NK-92 (cell line): ENCODE data around the gene UTS2B.

Experiments used
- DNase-seq: peaks from one replicate; lab custom pipeline; 2025; ENCODE audit not compliant: unreplicated experiment; lab: John Stamatoyannopoulos, UW

Gene UTS2B

GRCh38 chr3:191329654-191330529, at the start of gene UTS2B:
Gene UTS2B (minus strand): TSS chr3:191330526. CDS start chr3:191282189, 48,337 bp downstream.
- no peak for DNase-seq

- DNase-seq = no peak
These were observed 49.7 kb upstream of the UTS2B start for GRCh38 chr3:191380001-191380400.

GRCh38 chr3:191379446-191379845, 49.1 kb upstream of the UTS2B start:
- no peak for DNase-seq

GRCh38 chr3:191378142-191378812, 48.0 kb upstream of the UTS2B start:
- no peak for DNase-seq

- DNase-seq = no peak
These were observed 46.3 kb upstream of the UTS2B start for GRCh38 chr3:191376516-191377141.

GRCh38 chr3:191373327-191373726, 43.0 kb upstream of the UTS2B start:
- no peak for DNase-seq

GRCh38 chr3:191372122-191372521, 41.8 kb upstream of the UTS2B start:
- DNase-seq = no peak

GRCh38 chr3:191369616-191370010, 39.3 kb upstream of the UTS2B start:
- DNase-seq = no peak

GRCh38 chr3:191368755-191369615, 38.7 kb upstream of the UTS2B start:
- no peak for DNase-seq

GRCh38 chr3:191366675-191367074, 36.3 kb upstream of the UTS2B start:
- no peak for DNase-seq

GRCh38 chr3:191363221-191363620, 32.9 kb upstream of the UTS2B start:
- DNase-seq = no peak

- no peak for DNase-seq
These were observed 32.3 kb upstream of the UTS2B start for GRCh38 chr3:191362524-191363090.

- no peak for DNase-seq
These were observed 31.7 kb upstream of the UTS2B start for GRCh38 chr3:191362037-191362436.

- DNase-seq = no peak
These were observed 31.1 kb upstream of the UTS2B start for GRCh38 chr3:191361456-191361855.

- DNase-seq = no peak
These were observed 30.3 kb upstream of the UTS2B start for GRCh38 chr3:191360620-191361019.

GRCh38 chr3:191358929-191359328, 28.6 kb upstream of the UTS2B start:
- no peak for DNase-seq

GRCh38 chr3:191357909-191358308, 27.6 kb upstream of the UTS2B start:
- DNase-seq = no peak

- no peak for DNase-seq
These were observed 26.5 kb upstream of the UTS2B start for GRCh38 chr3:191356631-191357439.

- no peak for DNase-seq
These were observed 25.1 kb upstream of the UTS2B start for GRCh38 chr3:191355406-191355805.
